HG03354 (cell line): ENCODE data around the gene AMFR.
A peak's percentile ranks its signal among the peaks of the same experiment; 100 is the strongest.

Experiments used
- ATAC-seq: cut with Tn5 transposase; IDR thresholded peaks from one replicate; pipeline ENCODE4 v1.9.1; 2021; ENCODE audit warnings: mild to moderate bottlenecking; ENCODE audit not compliant: unreplicated experiment, poor library complexity, severe bottlenecking

AMFR gene

DNA sequence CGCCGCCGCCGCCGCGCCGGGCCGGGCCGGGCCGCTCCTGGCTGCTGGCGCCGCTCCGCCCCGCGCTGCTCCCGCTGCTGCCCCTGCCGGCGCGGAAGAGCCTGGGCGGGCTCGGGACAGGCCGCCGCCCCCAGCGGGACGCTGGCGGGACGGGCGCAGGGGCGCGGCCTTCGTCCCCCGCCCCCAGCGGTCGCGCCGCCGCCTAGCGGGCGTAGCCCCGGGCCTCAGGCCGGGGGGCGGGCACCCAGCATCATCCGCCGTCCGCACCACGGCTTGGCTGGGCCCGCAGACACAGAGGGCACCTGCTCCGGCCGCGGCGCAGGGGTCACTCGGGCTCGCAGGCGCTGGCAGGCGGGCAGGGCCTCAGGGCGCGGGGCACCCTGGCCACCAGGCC is at the start of gene AMFR:
AMFR (minus strand) TSS at position 107 of the 394 bp plus-strand sequence. CDS start 218 bp downstream, outside the sequence.
- ATAC-seq: peak; percentile 83

DNA sequence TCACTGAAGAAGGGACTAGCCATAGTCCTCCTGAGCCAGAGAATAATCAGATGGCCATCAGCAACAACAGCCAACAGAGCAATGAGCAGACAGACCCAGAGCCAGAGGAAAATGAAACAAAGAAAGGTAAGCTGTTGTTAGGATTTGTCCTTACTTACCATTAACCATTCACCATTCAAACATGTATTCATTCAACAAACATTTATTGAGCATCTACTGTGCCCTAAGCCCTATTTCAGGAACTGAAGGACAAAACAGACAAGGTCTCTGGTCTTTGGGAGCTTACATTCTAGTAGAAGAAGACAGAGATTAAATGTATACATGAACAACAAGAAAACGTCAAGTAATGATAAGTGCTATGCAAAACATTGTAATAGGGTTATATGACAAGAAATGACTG is 45.3 kb upstream of the AMFR start:
- ATAC-seq: no peak

DNA sequence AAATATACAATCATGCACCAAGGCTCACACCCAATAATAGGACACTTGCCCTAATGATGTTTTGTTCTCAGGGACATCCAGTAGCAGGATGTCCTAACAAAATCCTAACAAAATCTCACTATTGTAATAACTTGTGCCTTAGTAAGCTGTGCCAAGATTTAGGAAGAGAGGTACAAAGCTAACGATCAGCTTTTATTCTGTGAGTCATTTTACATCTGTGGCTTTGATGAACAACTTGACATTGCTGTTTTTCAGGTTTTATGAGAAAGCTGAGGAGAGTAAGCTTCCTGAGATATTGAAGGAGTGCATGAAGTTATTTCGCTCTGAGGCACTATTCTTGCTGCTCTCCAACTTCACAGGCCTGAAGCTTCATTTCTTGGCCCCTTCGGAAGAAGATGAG is 44.9 kb upstream of the AMFR start:
- ATAC-seq: no peak

DNA sequence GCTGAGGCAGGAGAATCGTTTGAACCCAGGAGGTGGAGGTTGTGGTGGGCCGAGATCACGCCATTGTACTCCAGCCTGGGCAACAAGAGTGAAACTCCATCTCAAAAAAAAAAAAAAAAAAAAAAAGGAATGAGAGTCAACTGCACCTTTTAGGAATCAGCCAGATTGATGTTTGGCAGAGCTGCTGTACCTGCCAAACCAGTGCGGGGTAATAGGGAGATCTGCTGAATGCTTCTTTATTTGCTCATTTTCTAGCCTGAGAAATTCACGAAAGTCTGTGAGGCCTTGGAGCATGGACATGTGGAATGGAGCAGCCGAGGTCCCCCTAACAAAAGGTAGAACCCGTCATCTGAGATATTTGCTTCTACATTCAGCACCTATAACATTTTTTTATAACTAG is 44.4 kb upstream of the AMFR start:
- no peak for ATAC-seq

DNA sequence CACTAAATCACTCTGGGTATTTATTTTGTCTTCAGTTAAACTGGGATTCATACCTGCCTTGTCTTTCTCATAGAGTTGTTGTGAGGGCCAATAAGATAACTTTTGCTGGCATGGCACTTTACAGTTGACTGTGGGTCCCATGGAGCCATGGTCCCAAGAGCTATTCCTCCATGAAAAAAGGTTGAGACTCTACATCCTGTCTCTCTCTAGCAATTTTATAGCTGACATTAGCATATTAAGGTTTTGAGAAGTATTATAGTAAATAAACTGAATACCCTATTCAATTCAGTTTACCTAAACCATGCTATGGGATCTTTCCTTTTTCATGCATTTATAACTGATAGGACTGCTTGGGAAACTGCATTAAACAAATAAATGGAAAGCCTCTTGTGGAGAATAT is 43.5 kb upstream of the AMFR start:
- no peak for ATAC-seq

DNA sequence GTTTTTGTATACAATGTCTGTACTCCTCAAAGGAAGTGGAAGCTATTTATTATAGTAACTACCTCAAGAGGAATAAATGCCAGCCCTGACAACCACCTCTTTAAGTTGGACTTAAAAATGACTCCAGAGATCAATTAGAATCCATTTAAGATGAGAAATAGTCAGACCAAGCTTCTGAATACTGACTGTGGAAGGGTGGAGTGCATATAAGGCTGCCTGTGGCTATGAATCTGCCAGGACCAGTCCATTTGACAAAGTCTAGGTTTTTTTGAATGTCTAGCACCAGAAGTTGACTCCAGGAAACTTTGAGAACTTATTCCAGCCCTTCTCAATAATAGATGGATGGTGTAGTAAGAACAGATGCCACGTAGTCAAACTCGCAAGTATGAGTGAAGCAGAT is 41.0 kb upstream of the AMFR start:
- no peak for ATAC-seq

DNA sequence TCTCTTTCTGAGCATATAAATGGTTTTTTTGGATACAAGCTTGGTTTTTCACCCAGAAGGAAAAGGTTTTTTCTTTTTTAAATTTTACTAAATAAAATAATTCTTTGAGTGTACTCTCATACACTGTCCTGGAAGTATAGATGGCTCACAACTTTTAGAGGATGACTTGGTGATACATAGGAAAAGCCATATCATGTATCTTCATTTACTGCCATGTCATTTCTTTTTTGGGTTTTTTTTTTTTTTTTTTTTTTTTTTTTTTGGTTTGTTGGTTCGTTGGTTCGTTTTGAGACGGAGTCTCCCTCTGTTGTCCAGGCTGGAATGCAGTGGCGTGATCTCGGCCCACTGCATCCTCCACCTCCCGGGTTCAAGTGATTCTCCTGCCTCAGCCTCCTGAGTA is 37.8 kb upstream of the AMFR start:
- ATAC-seq: no peak

DNA sequence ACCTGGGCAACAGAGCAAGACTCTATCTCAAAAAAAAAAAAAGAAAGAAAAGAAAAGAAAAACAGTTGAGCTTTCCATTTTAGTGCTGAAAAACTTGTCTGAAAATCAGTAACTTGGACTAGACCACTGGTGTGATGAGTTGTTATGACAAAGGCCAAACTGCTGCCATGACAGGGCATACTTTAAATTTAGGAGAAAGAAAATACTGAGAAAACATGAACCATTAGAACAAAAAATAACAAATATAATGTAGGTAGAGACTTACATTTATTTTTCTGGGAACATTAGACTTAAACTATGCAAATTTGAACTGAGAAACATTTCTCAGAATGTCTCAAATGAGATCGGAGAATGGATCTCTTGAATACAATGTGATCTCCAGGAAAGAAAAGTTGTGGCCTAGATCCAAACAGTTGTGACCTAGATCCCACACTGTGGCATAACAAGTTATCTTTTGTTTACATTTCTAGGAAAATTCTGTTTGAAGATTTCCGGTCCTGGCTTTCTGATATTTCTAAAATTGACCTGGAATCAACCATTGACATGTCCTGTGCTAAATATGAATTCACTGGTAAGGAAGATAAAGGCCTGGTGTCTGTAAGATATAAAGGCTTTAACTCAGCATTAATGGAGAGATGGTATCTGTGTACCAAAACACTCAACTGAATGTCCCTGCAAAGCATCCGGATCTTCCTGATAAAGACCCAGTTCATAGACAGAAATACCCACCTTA is 36.9 kb upstream of the AMFR start:
- no peak for ATAC-seq

DNA sequence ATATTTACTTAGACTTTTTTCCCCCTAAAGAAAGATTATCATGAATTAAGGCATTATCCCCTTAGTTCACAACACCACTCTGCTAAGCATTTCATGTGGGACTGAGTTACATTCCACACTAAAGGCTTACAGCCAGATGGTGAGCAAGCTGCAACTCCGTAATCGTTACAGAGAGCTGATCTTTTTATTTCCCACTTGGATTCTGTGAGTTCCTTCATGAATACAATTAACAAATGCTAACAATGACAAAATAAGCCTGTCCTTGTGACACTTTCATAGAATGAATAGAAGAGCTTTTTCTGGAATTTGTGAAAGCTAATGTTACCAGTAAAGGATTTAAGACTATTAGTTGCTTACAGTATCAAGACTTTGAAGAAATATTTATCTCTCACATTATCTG is 34.8 kb upstream of the AMFR start:
- ATAC-seq: no peak

DNA sequence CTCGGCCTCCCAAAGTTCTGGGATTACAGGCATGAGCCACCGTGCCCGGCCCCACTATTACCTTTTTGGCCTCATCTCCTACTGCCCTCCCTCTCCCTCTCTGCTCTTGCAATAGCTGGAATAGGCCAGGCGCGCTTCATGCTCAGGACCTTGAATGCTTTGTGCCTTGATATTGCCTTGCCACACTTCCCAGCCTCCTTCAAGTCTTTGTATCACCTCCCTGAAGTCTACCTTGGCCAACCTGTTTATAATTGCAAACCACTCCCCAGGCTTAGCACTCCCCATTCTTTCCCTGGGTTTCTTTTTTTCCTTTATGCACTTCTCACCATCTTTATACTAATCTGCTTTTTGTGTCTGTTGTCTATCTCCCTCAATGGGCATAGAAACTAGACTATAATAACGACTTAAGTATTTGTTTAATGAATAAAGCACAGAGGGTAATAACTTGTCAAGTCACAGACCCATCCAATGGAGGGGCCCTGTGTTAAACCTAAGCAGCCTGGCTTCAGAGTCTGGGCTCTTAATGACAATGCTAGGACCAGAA is 32.7 kb upstream of the AMFR start:
- ATAC-seq: no peak

DNA sequence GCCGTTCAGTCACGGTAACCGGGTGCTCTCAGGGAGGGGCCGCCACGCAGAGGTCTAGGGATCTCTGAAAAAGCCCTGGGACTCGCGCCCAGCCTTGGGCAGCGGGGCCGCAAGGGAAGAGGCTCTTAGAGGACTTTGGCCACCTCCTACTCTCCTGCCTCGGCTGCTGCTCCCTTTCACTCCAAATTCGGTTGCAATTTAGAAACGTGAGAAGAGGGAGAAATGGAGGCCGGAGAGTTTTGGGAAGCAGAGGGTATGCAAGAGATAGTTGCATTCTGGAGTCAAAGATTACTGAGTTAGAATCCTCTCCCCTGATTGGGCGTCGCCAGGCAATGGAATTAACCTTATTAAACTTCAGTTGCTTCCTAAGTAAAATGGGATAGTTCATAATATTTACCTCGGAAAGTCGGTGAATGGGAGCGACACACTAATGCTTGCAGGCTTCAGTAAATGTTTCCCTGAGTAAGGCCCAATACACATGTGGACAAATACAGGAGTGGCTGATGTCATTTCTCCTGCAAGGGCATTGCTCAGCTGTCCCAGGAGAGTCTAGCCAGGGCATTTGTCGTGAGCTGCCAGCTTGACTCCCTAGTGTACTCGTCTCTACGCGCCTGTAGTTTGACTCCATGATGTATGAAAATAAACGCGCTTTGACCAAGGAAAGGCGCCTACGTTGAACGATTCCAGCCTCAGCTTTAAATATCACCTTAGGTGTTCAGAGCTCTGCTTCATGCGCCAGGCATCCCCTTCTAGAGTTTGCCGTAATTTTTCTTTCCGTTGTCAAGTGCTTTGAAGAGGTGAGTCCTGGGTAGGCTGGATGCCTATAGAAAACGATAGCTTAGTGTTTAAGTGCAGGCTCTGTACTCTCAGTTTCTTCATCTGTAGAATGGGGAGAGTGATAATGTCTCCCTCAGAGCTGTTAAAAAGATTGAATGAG is 26.7 kb upstream of the AMFR start:
- ATAC-seq: peak; percentile 48

DNA sequence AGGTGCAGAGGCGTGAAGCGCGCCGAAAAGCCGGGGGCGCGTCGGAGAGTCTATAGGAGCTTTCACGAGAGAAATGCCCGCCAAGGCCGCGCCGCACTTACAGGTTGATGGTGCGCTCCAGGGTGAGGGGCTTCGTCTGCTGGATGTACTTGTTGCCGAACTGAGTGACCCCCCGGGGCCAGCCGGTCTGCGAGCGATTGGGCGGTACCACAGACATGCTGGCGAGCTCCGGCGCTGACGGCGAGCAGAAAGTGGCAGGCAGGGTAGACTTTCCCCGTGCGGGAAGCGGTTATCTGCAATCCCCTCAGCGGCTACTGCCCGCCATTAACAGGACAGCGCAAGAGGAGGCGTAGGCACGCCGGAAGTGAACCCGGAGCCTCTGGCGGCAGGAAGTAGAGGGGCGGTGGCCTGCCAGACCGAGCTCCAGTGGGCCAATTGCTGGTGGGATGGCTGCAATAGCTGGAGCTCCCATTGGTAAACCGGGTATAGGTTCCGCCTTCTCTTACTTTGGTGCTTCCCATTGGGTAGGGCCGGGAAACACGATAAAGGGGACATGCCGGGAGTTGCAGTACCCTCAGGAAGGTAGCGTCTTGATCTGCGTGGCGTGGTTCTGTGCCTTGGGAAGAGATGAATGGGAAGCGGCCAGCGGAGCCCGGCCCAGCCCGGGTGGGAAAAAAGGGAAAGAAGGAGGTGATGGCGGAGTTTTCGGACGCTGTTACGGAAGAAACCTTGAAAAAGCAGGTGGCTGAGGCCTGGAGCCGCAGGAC is 25.8 kb upstream of the AMFR start, which contains the start of the genes NUDT21 and OGFOD1:
NUDT21 (minus strand) TSS at position 347 of the 767 bp plus-strand sequence; CDS start at position 217, 130 bp downstream.
OGFOD1 (plus strand) TSS at position 569 of the 767 bp plus-strand sequence; CDS start at position 628, 59 bp downstream.
- peak; percentile 99 for ATAC-seq

DNA sequence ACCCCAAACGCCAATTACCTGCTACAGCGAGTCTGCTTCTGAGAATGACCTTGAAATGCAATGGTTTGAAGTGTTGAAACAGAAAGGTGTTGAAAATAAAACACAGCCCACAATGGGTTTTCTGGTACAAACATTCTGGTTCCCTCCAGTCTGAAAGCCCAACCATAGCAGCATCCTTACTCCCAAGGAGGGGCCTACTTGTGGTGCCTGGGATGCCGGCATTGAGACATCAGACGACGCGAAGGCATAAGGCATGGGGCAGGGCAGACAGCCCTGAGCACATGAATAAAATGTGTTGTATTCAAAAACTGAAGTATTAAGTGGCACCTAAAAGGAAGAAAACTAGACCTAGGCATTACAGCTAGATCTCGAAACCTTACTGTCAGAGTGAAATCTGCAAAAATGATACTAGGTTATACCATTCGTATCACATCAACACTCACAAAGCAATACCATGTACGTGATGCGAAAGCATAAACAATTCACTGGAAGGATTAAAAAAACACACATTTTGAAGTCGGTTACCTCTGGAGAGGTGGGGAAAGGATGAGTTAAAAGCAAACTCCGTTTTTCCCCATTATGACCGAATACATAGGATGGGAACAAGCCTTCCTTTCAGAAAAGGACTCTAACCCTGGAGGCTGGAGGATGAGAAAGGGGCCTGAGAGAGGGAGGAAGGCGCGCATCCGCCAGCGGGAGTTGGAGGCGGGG is 25.1 kb upstream of the AMFR start:
- no peak for ATAC-seq

DNA sequence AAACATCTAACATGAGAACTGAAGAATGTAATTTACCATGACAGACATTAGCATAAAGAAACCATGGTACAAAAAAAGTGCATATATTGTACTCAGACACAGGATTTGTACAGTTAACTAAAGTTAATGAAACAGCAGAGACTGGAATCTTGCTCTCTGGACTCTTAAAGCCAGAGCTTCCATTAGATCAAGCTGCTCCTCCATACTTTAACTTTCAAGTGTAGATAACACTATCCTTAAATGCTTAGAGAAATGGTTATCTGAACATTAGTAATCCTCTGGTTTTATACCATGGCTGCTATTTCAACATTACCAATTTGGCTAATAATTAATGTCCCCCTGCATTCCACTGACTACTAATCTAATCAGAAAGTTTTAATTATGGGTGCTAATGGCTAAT is 22.7 kb upstream of the AMFR start:
- ATAC-seq: no peak

DNA sequence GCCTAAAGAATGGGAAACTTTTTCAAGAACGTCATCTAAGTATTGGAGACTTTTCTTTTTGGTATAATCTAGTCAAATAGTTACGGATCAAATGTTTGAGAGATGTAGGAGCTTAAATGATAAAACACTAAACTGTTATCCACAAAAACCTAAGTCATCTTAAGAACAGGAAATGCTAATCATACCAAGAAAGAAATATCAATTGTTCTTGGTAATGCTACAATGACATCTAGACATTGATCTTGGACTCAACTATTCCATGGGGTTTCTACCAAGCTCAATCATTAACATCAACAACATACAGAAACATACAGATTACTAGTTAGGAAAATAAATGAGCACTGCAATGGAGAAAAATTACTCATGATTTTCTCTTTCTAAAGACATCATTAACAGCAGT is 21.9 kb upstream of the AMFR start:
- ATAC-seq: no peak

DNA sequence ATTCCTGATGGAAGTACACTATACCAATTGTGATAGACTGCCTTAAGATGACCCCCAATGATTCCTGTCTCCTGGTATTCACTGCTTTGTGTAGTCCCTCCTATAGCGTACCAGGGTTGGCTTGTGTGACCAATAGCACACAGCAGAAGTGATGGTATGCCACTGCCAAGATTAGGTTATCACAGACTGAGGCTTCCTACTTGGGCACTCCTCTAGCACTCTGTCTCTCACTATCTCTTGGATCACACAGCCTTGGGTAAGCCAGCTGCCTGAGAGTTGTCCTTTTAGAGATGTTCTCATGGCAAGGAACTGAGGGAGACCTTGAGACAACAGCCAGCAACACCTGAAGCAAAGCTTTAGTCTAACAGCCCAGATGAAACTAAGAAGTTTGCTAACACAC is 12.7 kb upstream of the AMFR start:
- no peak for ATAC-seq

DNA sequence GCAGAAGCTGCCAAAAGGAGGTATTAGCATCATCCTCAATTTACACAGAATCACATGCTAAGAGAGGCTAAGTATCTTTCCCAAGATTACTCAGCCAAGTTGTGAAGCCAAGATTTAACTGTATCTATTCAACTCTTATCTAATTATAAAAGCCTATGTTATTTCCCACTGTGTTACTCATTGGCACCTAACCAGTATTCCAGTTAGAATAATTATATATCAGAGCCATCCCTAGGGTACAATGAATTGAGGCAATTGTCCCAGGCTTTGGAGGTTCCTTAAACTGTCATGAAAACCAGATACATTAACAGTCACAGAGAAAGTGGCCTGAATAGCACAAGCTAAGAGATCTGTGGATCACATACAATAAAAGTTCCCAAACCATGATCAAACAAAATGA is 10.9 kb upstream of the AMFR start:
- ATAC-seq: no peak

DNA sequence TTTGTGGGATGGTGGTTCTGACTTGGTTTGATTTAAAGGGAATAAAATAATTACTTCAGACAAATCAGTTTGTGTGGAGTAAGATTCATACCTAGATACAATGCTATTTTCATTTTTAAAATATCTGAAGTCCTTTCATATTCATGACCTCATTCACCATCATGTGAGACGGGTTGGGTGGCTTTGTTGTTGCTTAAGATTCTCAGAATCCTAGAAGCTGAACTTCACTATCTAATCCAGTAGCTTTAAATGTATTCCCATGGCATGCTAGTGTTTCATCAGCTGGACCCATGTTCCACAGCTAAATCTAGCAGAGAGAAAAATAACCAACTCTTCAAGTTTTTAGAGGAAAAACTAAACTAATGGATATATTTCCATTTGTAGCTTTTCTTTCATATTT is 2.7 kb upstream of the AMFR start:
- ATAC-seq: no peak

DNA sequence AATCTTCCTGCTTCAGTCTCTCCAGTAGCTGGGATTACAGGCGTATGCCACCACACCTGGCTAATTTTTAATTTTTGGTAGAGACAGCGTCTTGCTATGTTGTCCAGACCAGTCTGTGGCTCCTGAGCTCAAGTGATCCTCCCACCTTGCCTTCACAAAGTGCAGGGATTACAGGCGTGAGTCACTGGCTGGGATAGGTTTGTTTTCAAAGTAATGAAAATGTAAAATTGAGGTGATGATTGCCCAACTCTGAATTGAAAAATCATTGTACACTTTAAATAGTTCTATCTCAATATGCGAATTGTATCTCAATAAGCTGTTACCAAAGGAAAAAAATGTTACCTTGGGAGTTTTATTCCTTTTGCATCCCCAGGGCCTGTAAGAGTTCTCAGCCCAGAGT is 1.2 kb upstream of the AMFR start:
- no peak for ATAC-seq
